Urothelium cell line (cell line): ENCODE measurements around the gene XPNPEP2.

Experiments used
- DNase-seq: peaks from one replicate; pipeline ENCODE4 v3.0.0; 2011; ENCODE audit warnings: low spot score, mixed read lengths
- FAIRE-seq: peaks from 2 replicates; lab custom pipeline; 2011; peaks lifted over from hg19 to GRCh38; lab: Jason Lieb, UNC

The XPNPEP2 gene

DNA sequence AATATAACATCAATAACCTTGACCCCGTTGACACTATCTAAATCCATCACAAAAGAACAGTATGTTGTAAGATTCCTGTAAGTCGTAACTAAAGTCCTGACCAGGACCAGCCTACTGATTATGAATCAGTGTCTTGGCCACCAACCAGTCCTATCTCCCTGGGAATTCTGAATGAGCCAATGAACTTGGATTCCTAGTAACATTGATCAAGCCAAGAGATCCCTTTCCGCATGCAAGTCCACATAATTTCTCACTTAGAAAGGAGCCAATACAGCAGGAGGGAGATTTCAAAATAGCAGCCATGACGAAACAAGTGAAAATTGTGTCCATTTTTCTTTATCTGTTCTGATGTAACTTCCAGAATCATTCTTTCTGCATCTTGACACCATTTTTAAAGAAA lies 9.5 kb downstream of the XPNPEP2 start:
- FAIRE-seq (no peak), DNase-seq (no peak)

DNA sequence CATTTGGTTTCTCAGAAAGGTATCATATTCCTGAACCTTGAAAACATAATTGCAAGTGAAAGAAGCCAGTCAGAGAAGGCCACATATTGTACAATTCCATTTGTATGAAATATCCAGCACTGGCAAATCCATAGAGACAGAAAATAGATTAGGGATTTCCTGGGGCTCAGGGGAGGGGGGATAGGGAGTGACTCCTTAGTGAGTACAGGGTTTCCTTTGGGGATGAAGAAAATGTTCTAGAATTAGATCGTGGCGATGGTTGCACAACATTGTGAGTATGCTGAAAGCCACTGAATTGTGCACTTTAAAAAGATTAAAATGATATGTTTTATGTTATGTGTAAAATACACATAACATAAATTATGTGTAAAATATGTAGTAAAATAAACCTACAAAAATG lies 10.3 kb downstream of the XPNPEP2 start:
- DNase-seq: no peak
- no peak for FAIRE-seq

DNA sequence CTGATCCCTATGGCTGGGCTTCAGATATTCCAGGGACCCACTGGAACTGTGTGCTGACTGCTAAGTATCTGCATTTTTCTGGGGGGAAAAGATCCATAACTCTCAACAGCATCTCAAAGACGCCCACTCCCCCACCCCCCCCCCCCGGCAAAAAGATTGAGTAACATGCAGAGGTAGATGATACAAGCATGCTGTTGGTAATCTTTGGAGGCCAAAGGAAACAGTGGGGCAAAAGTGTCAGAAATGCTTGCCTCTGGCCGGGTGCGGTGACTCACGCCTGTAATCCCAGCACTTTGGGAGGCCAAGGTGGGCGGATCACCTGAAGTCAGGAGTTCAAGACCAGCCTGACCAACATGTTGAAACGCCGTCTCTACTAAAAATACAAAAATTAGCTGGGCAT lies 12.2 kb downstream of the XPNPEP2 start:
- FAIRE-seq (no peak), DNase-seq (no peak)

DNA sequence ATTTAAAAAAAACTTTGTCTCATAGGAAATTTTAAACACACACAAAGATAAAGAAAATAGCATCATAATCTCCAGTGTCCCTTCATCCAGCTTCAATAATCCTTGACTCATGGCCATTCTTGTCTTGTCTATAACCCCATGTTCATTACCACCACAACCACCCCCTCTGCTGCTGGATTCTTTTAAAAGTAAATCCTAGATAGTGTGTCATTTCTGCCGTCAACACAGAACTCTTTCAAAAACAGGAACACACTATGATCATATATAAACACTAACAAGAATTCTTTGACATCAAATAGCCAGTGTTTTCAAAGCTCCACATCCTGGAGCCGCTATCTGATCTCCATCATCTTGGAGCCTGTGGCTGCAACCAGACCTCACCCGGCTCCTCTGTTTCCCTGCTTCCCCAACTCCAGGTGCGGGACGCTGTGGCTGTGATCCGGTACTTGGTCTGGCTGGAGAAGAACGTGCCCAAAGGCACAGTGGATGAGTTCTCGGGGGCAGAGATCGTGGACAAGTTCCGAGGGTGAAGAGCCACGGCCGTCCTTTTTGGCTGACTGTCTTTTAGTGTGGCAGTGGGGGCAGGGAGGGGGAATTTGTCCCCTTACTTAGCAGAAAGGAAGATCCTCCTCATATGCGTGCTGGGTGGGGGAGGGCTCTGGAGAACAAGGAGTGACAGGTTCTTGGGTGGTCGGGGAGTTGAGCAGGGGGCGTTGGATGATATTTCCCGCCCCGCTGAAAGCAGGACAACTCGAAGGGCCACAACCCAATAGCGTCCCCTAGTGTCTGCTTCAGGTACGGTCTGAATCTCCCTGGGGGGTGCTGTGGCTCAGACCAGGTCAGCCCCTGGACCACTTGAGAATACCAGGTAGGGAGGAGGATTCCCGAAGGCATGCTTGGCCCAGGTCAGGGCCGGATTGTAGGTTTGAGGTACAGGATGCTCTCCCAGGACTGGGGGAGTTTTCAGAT lies 15.6 kb downstream of the XPNPEP2 start:
- no peak for FAIRE-seq
- DNase-seq: no peak

DNA sequence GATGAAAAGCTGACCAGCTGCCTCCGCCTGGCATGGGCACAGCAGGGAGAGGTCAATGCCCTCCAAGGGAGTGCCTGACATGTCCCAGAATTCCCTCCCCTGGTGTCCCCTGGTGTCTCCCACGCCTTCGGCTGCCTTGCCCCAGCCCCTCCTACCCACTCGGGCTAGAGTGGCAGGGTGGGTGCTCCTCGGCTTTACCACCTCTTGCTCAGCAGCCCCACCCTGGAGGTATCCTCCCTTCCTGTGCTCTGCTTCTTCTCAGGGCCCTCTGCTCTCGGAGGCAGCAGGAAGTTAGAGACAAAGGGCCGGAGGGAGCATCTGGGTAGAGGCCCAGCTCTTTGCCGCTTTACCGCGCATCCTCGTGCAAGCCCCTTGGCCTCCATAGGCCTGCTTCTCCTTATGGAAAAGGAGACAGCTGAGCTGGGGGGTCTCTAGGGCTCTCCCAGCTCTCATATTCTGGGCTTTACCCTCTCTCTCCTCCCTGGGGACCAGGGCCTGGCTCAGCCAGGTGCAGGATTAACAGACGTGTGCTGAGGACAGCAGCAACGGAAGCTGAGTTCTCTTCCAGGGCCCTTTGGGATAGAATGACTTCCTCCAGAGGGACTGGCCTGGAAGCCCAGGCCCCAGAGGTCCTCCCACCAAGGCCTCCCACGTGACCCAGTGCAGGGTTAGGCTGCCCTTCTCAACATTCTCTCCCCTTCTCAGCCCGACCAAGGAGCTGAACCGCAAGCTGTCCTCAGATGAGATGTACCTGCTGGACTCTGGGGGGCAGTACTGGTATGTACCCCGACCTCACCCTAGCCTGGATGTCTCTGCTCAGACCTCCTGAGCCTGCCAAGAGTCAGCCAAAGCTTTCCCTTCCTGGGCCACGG lies 17.2 kb downstream of the XPNPEP2 start:
- DNase-seq (no peak), FAIRE-seq (no peak)

DNA sequence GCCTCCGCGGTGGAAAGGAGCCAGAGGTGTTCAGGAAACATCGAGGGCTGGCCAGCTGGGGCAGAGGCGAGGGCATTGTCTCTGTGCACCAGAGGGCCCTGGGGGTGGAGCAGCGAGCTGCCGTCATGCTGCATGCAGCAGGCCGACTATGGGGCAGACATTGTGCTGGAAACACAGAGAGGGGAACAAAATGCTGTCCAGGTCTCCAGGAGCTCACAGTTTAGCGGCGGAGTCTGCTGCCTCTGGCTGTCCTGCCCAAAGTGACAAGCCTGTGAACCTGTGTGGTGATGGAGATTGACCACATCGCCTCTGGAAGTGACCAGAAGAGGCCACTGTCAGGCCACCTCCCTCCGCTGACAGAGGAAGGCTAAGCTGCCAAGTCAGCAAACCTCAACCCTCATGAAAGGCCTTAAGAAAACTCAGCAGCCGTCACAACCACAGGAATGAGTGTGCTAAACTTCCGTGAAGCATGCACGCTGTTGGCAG lies 20.8 kb downstream of the XPNPEP2 start:
- no peak for FAIRE-seq
- peak; percentile 15 for DNase-seq

DNA sequence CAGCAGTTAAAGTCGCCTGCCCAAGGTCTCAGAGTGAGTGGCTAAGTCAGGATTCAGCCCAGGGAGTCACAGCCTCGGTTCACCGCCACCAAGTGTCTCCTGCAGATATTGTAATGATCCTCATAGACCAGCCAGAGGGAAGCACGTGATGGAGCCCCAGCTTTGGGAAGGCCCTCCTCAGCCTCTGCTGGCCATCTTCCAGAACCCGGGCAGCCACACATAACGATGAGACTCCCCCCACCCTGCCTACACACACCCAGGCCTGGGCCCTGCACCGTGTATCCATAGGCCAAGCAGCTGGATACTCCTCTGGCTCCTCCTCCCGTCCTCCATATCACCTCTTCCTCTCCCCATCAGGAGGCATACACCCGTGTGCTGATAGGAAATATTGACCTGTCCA lies 21.4 kb downstream of the XPNPEP2 start:
- no peak for FAIRE-seq
- no peak for DNase-seq

DNA sequence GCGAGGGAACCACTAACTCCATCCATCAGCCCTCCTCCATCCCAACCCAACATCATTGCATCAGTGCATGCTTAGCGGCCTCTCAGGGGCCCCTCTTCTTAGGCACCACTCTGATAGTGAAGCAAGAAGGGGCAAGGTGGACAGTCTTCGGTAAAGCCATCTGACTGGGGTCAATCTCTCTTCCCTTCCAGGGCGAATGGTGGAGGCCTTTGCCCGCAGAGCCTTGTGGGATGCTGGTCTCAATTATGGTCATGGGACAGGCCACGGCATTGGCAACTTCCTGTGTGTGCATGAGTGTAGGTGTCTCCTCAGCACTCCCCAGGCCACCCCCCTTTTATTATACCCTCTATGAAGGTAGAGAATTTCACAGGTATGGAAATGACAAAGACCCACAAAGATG lies 22.2 kb downstream of the XPNPEP2 start:
- DNase-seq: no peak
- FAIRE-seq: no peak

DNA sequence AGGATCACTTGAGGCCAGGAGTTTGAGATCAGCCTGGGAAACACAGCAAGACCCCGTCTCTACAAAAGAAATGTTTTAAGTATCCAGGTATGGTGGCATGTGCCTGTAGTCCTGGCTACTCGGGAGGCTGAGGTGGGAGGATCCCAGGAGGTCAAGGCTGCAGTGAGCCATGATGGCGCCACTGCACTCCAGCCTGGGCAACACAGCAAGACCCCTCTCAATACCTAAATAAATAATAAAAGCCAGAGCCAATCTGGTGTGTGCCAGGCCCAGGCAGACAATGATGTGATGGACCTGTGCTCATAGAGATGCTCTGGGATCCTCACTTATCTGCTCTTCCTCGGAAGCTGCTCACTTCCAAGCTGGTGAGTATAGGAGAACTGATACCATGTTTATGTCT lies 22.8 kb downstream of the XPNPEP2 start:
- no peak for DNase-seq
- no peak for FAIRE-seq

DNA sequence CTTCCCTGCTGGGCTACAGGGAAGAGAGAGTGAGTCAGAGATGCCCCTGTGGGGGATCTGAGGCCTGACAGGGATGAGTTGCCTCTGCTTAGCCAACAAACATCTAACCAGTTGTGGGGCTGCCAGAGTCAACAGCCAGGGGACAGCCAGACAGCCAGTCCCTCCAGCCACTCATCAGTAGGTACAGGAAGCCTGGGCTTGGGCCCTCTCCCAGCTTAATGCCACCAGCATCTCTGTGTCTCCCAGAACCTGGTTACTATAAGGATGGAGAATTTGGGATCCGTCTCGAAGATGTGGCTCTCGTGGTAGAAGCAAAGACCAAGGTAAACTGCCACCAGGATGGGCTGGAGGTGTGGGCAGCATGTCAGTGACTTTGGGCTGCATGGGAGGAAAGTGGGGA lies 23.7 kb downstream of the XPNPEP2 start:
- DNase-seq: no peak
- FAIRE-seq: no peak

DNA sequence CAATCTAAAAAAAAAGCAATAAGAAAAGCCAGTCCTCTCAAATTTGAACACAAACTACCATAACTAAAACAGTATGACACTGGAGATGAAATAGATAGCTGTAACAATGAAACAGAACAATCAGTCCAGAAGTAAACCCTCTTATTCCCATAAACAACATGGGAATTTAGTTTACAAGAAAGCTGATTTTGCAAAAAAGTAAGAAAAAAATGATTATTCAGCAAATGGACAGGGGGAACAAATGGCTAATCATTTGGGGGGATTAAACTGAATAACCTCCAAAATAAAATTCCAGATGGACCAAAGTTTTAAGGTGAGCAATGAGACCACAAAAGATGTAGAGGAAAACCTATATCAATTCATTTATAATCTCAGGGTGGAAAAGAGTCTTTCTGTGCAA lies 24.9 kb downstream of the XPNPEP2 start:
- no peak for DNase-seq
- no peak for FAIRE-seq

DNA sequence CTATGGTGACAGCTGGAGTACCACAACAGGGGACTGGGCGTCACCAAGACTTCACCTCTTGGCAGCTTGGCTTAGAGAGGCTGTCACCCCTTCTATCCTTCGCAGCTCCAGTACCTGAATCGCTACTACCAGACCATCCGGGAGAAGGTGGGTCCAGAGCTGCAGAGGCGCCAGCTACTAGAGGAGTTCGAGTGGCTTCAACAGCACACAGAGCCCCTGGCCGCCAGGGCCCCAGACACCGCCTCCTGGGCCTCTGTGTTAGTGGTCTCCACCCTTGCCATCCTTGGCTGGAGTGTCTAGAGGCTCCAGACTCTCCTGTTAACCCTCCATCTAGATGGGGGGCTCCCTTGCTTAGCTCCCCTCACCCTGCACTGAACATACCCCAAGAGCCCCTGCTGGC lies 29.4 kb downstream of the XPNPEP2 start:
- DNase-seq: no peak
- FAIRE-seq: no peak

DNA sequence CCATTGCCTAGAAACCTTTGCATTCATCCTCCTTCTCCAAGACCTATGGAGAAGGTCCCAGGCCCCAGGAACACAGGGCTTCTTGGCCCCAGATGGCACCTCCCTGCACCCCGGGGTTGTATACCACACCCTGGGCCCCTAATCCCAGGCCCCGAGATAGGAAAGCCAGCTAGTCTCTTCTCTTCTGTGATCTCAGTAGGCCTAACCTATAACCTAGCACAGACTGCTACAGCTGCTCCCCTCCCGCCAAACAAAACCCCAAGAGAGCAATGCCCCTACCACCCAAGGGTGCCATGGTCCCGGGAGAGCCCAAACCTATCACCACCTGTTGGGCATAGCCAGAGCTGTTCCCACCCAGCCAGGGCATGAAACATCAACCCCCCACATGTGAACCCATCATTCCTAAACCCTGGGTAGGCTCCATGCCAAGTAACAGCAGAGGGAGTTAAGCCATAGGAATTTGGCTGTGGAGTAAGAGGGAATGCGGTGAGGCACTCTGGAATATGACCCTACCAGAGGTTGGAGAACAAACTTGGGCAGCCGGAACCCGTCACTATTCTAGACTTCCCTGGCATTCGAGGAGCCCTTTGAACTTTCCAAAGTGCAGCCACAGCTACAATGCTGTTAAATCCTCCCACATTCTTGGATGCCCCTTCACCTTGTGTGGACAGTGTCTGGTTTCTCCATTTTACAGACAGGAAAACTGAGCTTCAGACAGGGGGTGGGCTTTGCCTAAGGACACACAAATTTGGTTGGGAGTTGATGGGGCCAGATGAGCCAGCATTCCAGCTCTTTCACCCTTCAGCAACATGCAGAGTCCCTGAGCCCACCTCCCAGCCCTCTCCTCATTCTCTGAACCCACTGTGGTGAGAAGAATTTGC lies 30.0 kb downstream of the XPNPEP2 start:
- FAIRE-seq (no peak), DNase-seq (peak; percentile 10)

DNA sequence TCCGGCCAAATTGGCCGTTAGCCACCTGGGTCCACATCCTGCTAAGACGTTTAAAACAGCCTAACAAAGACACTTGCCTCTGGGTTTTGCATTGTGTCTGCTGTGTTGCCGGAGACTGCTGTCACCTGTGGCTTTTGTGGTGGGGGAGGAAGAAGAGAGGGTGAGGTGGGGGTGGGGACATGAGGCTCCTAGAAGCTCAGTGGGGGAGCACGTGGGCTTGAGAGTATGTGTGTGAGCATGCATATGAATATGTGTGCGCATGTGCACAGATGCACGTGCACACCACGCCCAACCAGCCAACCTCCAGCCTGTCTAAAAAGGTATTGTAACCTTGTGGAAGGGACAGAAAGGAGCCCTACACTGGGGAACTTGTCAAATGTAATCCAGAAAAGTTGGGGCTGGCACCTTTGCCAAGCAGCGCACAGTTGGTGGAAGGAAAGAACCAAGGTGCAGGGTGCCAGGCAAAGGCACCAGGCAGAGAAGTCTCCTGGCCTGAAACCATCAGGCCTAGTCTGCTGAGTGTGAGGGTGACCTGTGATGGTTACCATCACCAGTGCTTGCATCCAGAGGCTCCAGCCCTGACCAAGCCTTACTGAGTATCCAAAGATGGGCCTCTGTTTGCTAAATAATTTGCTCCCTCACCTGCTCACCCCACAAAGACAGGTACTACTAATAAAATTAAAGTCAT lies 30.8 kb downstream of the XPNPEP2 start:
- DNase-seq (peak; percentile 3), FAIRE-seq (no peak)

DNA sequence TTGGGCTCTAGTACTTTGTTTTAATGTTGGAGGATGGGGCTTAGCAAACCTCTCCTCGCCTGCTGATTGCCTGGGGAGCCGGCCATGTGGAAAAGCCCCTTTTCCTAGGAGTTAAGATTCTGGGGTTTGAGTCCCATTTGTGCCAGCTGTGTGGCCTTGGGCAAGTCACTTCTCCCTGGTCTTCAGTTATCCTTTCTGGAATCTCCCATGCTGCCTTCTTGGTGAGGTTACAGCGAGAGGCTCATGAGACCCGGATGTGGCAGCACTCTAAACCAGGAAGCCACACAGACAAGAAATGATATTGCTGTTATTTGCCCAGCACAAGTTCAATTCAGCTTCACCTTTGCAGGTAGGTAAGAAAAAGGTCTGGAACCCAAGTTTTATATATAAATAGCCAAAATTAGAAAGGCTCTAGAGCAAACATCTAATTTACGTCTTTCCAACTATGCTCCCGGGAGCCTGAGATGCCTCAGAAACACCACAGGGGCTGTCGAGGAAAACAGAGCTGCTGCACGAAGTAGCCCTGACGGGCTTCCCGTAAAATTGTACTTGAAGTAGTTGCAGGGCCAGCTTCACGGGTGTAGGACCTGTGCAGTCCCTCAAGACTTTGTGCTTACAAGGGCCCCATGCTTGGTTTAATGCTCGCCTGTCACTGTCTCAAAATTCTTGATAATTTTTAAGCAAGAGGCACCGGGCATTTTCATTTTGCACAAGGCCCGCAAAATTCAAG lies 32.7 kb downstream of the XPNPEP2 start:
- FAIRE-seq (no peak), DNase-seq (no peak)

DNA sequence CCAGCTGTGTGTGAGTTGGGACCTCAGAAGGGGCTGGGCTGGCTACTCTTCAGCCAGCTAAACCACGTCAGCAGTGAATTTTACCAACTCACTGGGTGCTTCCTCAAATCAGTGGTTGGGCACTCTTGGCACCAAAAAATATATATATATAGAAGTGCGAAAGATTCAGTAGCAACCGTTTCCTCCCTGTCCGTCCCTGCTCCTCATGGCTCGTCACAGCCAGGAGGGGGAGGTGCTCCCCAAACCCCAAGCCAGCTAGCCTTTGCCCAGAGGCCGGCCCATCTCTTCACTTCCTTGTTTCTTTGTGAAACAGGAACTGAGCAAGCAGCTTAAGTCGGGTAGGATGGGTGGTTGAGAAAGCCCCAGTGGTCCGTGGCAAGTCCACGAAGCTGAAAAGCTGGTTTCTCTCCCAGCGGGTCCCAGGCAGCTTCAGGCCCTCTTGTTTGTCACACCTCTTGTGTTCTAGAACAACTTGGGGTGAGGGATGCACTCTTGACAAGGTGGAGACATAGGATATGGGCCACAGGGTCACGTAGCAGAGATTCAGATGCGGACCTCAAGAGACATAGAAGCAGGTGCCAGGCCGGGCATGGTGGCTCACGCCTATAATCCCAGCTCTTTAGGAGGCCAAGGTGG lies 34.1 kb downstream of the XPNPEP2 start:
- DNase-seq (no peak), FAIRE-seq (no peak)

DNA sequence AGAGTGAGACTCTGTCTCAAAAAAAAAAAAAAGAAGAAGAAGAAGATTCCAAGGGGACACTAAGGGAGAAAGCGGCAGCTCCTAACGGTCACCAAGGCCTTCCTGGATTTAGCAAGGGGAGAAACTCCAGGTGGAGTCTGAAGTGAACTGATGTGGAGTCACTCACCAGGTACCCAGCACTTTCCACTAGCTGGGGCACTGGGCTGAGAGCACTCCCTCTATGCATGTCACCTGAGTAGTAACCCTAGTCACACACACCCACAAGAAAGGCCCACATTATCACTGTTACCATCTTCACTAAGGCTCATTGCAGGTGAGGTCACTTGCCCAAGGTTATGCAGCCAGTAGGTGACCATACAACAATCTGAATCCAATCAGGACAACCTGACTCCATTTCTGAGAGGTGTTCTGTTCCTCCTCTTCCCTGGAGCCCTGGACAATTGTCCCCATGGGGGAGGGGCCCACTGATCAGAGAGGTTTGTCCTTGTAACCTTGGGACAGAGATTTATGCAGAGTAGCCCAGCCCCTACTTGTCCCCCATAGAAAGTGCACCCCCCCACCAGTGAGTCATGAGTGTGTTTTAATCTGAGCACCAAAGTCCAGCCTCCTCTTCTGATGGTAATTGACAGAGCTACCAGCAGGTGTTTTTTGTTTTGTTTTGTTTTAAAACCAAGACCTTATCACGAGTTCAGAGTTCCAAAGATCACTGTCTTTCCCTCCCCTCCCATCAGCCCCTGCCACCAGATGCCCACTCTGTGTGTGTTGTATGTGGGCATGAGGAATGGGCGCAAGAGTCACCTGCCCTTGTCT lies 35.1 kb downstream of the XPNPEP2 start:
- no peak for FAIRE-seq
- DNase-seq: no peak
